Fibroblast of skin of left biceps (primary cell): ENCODE measurements around the gene TRAFD1.

Source experiments
- DNase-seq, 2 experiments: peaks; one replicate each; pipeline ENCODE4 v3.0.0-alpha.2; 2013; ENCODE audit warnings: low read depth in 2 of 2

TRAFD1 gene

DNA sequence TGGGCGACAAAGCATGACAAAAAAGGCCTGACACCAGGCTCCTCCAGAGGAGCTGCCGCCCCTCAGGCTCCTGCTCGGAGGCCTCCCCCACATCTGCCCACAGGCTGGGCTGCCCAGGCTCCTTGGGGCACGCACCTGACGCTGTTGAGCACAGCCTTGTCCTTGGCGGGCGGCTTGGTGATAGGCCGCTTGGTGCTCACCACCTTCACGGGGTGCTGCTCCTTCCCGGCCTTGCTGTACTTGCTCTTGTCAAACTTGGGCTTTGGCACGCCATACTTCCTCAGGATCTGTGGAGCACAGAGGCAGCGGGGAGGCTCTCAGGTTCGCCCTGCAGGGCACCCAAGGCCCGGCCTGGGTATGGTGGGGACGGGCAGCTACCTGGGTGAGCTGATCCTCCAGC is 53.4 kb downstream of the TRAFD1 start:
- DNase-seq = no peak

DNA sequence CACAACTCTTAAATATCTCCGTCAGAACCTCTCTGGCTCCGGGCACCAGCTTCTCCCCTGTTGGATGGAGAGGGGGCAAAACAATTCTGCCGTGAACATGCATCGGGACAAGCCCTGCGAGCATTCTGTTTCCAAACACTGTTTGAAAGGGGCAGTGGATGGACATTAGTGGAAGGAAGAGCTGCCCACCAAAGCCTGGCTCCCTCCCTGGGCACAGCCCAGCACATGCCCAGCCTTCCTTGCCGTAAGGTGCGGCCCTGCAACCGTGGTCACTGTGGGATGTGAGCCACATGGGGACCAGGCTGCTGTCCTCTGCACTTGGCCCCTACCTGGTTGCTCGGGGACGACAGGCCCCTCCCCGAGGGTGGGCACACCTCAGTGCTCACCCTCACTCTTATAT is 54.0 kb downstream of the TRAFD1 start:
- DNase-seq = no peak

DNA sequence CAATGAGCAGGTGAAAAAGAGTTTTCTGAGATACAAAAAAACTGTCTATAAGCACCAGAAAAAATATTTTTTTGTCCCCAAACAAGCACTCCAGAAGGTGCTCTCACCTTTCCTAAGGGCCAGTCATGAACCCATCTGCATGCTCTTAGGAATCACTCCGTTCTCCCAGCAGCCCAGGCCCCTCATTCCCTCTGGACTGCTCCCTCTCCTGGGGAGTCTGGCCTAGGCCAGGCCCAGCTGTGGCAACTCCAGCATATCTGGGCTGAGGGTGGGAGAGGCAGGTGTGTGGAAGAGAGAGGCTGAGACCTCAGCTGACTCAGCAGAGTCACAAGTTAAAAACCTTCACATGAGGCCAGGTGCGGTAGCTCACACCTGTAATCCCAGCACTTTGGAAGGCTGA is 54.6 kb downstream of the TRAFD1 start:
- DNase-seq = no peak

DNA sequence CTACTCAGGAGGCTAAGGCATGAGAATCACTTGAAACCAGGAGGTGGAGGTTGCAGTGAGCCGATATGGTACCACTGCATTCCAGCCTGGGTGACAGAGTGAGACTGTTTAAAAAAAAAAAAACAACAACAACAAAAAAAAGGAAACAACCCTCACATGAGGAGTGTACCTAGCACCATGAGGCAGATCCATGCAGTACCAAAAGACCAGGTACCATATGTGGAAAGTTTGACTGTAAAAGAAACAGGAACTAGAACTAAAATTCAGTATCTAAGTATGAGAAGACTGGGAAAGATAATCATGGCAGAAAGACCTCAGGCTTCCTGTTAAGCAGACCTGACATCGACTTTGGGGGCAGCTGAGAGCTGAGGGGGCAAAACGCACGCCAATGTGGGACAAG is 55.1 kb downstream of the TRAFD1 start:
- no peak for DNase-seq

DNA sequence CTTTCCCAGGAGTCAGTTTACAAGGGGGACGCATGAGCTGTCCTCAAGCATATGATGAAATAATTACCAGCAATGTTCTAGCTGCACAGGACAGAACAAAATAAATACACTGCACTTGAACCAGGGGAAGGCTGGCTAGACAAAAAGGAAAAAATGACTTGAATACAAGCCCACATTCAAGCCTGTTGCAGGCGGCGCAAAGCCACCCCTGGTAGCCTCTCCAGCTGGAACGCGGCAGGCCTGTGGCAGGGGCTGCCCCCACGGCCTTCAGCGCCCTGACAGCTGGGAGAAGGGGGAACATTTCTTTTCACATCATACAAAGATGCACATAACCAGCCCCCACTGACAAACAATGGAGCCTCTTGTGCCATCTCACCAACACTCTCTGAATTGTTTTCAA is 57.1 kb downstream of the TRAFD1 start:
- no peak for DNase-seq

DNA sequence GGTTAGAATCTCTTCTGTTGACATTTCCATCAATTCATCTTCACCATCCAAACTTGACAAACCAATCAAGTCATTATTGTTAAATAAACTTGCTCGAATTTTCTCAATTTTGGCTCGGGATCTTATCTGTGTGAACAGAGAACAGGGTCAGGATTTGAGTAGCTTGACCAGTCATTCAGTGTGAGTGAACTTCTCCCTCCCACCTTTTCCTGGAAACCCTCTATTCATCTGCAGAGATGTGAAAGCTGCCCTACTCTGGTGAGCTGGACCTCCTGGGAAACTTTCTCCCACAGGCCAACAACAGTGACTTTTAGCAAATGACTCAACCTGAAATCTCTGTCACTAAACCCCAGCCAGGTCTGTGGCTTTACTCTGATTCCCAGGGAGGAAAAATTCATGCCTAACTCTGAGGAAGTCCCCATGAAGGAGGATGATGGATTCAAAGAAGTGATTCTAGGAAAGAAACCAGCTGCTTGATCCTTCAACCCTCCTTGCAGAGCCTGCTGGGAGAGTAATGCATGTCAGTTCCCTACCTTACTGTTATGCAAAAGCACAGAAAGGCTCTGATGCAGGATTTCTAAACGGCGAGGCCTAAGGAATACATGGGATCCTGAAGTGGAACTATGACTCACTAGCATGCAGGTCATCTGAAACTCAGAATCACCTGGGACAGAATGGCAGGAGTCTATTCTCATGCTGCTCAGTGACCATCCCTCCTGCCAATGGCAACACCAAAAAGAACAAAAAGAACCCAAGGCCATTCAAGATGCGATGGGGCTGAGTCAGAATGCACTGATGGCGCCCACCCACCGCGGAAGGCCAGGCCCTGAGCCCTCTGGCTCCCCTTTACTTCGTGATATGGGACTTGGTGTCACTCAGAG is 58.0 kb downstream of the TRAFD1 start:
- no peak for DNase-seq

DNA sequence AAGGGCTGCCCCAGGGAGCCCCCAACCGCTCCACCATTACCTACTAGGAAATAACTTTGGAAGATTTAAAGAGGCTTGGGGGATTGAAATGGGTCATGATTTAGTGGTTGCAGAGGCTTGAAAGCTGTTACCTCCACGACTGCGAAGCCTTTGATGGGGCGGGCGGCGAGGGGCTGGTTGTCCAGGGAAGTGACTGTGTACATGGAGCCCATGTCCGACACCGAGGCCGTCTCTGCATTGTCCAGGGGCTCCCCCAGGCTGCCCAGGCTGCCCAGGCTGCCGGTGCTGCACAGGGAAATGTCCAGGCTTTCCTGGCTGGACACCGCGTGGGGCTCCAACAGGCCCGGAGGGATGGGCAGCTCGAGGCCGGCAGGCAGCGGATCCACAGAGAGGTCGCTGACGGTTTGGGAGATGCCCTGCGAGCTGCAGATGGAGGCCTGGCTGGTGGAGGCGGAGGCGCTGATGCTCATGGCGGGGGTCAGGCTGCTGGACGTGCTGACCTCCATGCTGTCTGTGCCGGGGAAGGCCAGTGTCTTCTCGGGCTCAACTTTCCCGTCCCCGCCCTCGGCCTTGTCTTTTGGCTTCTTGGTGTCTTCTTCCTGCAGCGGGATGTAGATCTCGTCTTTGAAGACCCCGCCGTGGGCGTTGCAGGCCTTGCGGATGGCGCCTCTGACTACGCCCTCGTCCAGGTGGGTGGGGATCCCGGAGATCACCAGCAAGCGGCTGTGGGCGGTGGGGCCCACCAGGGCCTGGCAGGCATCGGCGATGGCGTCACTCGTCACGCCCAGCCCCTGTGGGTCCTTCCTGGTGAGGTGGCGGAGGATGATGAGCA is 58.9 kb downstream of the TRAFD1 start:
- no peak for DNase-seq

DNA sequence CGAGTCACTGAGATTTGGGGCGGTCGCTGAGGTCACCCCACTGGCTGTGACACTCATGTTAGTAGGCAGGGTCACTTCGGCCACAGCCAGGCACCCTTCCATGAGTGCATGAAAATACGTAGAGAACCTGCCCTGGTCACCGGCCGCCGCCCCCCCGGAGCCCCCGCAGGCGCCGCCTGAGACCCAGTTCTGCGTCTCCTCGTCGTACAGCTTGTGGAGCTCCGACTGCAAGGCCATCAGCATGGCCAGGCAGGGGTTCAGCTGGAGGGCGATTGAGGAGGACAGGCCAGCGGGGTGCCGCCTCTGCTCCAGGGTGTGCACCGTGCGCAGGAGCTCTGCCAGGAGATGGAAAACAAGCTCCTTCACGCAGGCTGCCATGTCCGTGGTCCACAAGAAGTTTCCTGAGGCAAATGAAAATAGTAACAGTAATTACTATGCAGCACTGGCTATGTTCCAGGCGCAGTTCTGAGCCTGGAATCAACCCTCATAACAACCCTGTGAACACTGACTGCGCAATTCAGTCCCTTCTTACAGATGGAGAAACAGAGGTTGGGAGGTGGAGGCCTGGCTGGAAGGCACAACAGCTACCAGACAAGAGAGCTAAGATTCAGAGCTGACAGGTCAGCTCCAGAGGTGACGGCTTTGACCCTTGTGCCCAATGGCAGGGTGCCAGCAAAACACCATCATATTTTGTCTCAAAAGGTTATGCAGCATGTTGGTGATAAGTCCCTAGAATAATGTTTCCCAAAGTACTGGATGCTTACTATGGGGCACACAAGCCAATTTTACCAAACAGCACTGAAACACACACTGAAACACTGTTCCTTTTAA is 59.9 kb downstream of the TRAFD1 start:
- DNase-seq = no peak

DNA sequence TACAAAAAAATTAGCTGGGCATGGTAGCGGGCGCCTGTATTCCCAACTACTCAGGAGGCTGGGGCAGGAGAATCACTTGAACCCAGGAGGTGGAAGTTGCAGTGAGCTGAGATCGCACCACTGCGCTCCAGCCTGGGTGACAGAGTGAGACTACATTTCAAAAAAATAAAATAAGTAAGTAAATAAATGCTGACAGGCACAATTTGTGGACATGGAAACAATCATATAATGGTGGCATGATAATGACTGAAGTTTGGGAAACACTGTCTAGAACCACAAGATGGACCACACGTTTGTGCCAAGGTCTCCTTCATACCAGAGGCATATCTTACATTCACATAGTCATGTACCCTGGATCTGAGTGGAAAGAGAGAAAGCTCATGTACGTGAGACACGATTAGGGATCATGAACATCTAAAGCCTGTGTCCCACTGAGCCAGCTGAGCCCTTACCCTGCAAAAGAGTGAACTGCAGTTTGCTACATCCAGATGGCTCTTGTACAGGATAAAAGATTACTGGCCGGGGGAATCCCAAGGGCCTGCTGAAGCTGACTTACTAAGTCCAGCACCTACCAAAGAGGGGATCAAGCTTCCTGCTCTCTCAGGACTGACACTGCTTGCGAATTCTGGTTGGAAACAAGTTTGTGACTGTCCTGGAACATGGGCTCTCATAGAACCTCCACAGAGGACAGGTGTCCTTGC is 62.9 kb downstream of the TRAFD1 start:
- no peak for DNase-seq

DNA sequence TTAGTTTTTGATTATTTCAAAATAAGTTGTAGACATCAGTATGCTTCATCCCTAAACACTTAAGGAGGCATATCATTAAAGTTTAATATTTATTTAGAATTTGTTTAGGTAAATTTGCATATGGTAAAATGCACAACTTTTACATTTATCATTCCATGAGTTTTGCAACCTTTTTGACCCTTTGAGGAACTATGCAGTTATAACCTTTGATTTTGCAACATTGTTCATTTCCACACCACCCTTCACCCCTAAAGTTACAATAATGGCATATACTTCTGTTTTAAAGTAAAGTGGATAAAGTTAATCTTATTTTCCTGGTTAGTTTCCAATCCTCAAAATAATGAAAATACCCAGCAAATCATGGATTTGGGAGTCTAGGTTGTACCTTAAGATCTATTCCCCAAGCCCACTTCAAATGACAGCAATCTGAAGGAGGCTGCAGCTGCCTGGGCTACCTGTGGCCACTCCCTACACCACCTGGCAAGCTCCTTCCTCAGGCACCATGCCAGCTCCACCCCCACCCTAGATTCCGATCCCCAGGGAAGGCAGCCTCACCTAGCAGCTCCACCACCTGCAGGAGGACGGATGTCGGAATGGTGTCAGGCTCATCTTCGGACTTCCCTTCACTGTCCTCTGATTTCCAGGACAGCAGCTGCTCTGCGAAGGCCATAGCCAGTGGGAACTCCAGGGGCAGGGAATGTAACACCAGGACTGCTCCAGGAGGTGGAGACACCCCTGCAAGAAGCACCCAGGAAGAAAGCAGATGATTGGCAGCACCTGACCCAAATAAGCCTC is 65.1 kb downstream of the TRAFD1 start:
- no peak for DNase-seq

DNA sequence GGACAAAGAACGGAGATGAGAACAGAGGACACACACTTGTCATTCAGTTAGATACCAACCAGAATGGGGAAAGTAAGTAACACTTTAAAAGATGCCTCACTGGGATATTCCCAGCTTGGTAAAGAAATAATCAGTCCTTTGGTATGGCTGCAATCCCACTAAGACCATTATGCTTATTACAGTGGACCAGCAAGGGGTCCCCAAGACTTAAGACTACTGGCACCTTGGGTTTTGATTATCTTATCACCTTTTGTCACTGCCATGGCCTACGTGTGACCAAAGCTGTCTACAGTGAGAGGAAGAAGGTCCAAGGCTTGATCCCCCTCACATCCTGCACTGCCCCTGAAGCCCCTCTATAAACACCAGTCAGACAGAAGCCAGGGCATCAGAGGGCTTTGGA is 65.8 kb downstream of the TRAFD1 start:
- DNase-seq = no peak

DNA sequence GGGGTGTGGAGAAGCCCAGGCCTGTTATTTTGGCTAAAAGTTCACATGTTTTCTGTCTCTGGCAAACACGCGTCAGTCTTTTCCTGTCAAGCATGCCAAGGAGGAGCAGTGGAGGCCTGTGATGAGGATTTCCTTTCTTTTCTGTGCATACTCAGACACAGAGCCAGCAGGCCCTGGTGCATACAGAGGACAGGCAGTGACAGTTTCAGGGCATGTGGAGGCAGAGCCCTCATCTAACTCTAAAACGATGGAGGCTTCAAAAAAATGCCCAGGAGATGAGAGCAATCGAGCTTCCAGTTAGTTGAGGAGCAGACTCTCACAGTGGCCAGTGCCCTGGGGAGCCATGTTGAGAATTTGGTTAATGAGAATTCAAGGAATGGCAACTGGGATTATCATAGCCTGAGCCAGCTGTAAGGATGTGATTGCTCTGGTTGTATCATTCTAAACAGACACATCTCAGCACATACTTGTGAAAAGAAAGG is 66.5 kb downstream of the TRAFD1 start:
- DNase-seq = no peak

DNA sequence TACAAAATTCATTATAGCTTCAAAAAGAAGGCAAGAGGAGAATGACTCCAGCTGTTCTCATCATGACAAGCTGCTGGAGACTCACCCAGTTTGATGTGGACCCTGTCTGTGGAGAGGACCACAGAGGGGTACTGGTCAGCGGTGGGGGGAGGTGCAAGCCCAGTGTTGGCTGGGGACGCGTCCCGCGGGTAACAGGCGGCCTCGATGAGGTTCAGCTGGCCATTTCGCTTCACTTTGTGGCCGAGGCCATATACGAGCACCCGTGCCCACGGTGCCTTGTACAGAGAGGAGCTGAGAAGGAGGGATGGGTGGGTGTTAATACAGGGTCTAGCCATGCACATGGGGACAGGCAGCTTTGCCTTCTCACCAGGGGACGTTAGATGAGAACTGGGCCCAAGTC is 67.1 kb downstream of the TRAFD1 start:
- no peak for DNase-seq

DNA sequence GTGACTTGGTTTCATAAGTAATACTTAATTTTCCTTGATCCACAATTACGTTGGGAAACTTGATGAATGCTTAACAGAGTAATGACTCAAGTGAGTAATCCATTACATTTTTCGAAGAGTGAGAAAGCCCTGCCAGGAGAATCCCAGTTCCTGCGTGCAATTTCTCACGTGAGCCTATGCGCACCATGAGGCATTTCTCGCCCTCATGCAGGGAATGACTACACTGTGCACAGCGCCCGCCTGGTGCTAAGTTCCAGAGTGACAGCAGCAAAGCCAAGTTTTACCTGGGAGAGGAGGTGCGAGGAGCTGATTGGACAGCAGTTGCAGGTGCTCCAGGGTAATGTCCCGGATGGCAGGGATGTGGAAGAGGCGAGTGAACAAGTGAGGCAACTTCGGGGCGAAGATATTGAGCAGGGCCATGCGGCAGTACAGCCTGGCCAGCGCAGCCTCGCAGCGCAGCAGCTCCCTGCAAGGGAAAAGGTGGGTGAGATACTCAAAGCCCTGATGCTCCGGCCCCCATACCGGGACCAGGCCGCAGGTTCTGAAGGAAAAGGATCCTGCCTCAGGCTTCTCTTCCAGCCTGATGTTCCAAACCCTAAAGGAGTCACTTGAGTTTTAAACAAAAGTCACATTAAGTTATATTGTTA is 69.4 kb downstream of the TRAFD1 start:
- DNase-seq = no peak

DNA sequence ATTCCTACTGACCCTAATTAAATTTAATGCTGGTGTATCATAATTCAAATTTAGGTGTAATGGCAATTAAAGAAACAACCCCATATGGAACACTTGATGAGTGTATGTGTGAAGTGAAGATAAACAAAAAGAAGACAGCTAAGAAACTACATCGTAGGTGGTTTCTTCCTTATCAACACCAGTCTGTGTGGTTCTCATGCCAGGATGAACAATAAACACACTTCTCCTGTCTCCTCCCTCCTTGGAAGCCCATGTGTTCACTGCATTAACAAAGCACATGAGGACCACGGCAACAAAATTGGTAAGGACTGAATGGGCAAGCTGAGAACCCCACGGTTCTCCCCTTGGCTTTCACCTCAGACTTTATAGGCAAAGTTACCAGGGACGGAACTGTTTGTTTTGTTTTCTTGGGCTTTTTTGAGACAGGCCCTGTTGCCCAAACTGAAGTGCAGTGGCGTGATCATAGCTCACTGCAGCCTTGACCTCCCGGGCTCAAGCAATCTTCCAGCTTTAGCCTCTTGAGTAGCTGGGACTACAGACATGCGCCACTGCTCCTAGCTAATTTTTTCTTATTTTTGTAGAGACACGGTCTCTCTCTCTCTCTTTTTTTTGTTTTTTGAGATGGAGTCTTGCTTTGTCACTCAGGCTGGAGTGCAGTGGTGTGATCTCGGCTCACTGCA is 71.0 kb downstream of the TRAFD1 start:
- DNase-seq = no peak

DNA sequence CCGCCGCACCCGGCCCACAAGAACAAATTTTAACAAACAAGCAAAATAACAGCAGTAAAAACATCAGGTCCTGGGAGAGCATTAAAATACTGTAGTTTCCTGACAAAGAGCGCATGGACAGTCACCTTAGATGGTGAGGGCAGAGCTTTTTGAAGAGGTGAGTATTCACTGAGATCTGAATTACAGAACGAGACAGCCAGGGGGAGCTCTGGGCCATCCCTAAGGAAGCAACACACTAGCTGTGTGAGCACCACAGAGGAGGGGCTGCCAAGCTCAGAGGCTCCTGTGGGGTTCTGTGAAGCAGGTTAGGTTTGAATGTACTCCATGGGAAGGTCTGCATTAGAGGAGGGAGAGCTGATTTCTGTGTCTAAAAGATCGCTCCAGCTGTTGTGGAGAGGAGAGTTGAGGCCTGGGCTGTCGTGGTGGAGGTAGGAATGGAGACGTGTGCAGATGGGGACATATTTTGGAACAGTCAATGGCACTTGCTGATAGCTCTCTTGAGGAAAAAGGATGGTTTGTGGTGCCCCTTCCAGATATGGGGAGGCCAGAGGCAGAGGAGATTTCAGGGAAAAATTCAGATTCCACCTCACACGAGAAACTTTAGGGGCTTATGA is 72.9 kb downstream of the TRAFD1 start:
- DNase-seq = peak in 1 of 2 experiments; percentile 10

DNA sequence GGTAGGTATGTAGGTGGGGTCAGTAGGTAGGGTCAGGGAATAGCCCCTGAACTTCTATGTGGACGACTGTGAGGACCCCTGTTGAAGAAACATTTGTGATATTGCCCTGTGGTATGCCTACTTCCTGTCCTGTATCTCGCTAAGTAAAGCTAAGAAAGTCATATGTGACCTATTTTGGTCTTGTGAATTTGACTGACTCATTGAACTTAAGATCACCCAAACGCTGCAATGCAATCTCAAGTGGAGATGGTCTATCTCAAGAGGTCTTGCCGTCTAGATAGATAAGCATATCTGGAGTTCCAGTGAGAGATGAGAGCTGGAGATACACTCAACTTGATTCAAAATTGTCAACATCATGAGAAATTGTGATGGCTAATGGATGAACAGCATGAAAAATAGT is 73.8 kb downstream of the TRAFD1 start:
- no peak for DNase-seq
